ENCODE results near the gene TCEA3.

TCEA3 gene

GRCh38 chr1:23345920-23346319, 78.6 kb downstream of the TCEA3 start:
- TF ChIP-seq CTCF (IDR thresholded peaks at IDR 0.05; ENCODE audit: low read depth, low read length) = no peak
- no peak for DNase-seq (ENCODE audit: extremely low read depth, low read depth)

GRCh38 chr1:23344987-23345472, 79.5 kb downstream of the TCEA3 start:
- no peak for DNase-seq (ENCODE audit: extremely low read depth, low read depth)
- TF ChIP-seq CTCF (IDR thresholded peaks at IDR 0.05; ENCODE audit: low read depth, low read length) = no peak

GRCh38 chr1:23344111-23344986, 80.2 kb downstream of the TCEA3 start, which contains the start of gene HNRNPR:
Gene HNRNPR (minus strand): TSS chr1:23344284. CDS start chr1:23341008, 3,276 bp downstream.
- no peak for TF ChIP-seq CTCF (IDR thresholded peaks at IDR 0.05; ENCODE audit: low read depth, low read length)

GRCh38 chr1:23343221-23344110, 81.1 kb downstream of the TCEA3 start:
- TF ChIP-seq CTCF (IDR thresholded peaks at IDR 0.05; ENCODE audit: low read depth, low read length) = no peak
- DNase-seq (ENCODE audit: extremely low read depth, low read depth) = no peak

More at GRCh38 chr1:23344111-23344986, 80.2 kb downstream of the TCEA3 start, which contains the start of gene HNRNPR:
- DNase-seq (ENCODE audit: extremely low read depth, low read depth) = peak; percentile 100

- TF ChIP-seq CTCF (IDR thresholded peaks at IDR 0.05; ENCODE audit: low read depth, low read length) = no peak
- no peak for DNase-seq (ENCODE audit: extremely low read depth, low read depth)
These were observed 82.4 kb downstream of the TCEA3 start for GRCh38 chr1:23341931-23342692.

- no peak for TF ChIP-seq CTCF (IDR thresholded peaks at IDR 0.05; ENCODE audit: low read depth, low read length)
- DNase-seq (ENCODE audit: extremely low read depth, low read depth) = no peak
These were observed 84.9 kb downstream of the TCEA3 start for GRCh38 chr1:23339632-23340031.
